Measurements from ENCODE around the gene SPINK9.
"Not testable (repeated sequence)": the region's sequence is repeated elsewhere in the genome, so short reads cannot be mapped to it uniquely, and the experiment has no call there.

SPINK9 gene

DNA sequence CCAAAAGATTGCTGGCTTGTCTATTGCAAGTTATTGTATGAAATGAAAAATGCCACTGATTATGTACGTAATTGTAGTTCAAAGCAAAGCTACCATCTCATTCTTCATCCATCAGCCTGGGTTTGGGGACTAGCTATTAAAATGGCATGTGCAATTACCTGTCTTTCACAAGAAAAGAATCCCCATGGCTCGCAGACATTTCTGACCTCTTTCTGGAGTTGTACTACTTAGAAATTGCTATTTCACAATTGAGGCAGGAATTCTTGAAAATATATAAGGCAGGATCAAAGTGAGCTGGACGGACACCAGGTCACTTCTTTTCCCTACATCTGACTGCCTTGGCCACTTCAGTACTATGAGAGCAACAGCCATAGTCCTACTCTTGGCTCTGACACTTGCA is at the start of gene SPINK9:
SPINK9 (plus strand) TSS at position 301 of the 400 bp plus-strand sequence; CDS start at position 356, 55 bp downstream.
- no peak for DNase-seq (ENCODE audit: low spot score)

- DNase-seq (ENCODE audit: low spot score), result no peak
Observed at GRCh38 chr5:148290271-148291195, 44.8 kb upstream of the SPINK9 start.

DNA sequence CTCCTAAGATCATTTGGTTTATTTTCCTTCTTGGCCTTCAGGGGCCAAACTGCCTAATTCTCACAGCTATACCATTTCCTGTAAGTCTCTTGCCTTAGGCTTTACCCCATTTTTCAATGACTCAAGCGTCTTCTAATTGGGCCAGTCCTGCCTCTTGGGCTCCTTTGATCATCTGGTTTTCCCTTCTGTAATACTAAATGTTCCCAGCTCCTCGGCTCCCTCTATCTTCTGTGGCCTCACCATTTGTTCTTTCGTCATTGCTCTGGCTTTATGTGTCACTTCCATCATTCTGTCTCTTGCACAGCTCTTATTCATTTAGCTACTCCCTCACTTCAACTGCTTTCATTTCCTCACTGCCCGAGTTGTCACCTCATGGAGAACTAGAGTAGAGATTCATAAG is 37.6 kb upstream of the SPINK9 start:
- DNase-seq (ENCODE audit: low spot score), result no peak

DNA sequence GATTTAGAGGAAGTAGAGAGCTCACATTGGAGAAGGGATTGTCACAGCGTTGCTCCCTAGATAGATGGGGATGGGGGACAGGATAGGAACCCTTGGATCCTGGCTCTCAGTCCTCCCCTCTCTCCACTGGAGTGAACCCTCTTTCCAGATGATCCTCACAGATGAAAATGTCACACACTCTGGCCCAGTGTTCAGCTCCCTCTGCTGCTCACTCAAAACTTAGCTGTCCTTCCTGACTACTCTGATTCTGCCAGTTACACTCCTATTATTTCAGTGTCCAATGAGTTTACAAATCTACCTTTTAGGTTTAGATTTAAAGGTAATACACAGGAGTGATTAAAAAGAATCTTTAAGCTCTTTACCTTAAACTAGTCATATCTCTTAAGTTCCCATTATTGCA is 28.9 kb upstream of the SPINK9 start:
- no peak for DNase-seq (ENCODE audit: low spot score)

DNA sequence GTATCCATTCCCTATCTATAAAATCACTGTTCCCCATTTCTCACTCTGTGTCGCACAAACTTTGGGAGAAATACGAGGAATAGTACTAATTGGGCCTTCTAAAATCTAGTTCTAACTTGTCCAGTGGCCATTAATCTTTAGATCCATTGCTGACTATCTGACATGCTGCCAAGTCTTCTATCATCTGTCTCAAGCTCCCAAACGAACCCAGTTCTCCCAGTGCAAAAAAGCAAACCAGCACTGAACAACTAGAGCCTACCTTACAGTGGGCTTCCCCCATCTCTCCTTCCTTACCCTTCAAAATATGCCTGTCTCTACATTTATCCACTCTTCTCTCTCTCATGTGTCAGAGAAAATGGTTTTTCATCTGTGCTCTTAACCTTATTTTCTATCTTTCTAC is 26.3 kb upstream of the SPINK9 start:
- DNase-seq (ENCODE audit: low spot score), result no peak

DNA sequence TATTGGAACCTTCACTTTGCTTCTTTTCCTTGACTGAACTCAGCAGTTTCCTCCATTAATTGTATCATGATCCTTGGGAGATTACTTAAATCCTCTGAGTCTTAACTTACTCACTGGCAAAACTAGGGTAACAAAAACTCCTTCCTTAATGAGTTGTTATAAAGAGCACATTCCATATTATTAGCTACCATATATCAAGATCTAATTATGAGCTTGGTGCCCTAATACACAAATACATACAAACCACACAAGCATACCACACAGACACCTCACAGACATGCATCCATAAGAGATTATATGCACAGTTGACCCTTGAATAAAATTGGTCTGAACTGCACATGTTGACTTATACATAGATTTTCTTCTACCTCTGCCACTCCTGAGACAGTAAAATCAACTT is 25.6 kb upstream of the SPINK9 start:
- no peak for DNase-seq (ENCODE audit: low spot score)

DNA sequence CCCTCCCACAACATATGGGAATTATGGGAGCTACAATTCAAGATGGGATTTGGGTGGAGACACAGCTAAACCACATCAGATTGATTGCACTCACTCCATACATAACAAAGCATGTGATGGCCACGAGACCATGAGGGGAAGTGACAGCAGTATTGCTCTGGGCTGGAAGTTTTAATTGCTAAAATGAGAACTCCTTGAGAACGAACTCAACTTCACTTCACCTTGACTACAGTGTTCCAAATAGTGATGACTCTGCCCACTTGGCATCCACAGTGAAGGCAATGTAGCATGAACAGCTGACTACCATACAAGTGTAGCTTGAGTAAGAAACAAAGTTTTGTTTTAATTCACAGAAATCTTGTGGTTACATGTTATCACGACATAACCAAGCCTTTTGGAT is 23.9 kb upstream of the SPINK9 start:
- no peak for DNase-seq (ENCODE audit: low spot score)

- DNase-seq (ENCODE audit: low spot score), result no peak
Observed at GRCh38 chr5:148312153-148312552, 23.2 kb upstream of the SPINK9 start, which contains the start of gene SPINK7. Gene SPINK7, plus strand, starts transcription at chr5:148312423. Its CDS starts 61 bp downstream, at chr5:148312484.

DNA sequence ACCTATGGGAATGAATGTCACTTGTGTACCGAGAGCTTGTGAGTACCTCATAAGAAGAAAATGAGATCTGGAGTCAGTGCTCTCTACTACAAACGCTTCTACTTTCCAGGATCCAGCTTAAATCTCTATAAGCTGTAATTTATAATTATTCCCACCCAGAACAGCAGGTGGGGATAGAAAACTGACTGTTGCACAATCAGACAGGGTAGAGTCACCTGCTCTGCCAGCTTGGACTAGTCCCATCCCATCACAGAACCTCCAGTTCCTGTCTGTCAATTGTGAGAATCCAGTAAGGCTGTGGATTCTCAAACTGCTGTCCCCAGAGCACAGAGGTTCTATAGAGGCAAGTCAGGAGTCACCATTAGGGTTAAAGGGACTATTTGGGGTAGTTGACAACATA is 21.2 kb upstream of the SPINK9 start:
- DNase-seq (ENCODE audit: low spot score), result no peak

GRCh38 chr5:148314731-148315130 is 20.6 kb upstream of the SPINK9 start:
- DNase-seq (ENCODE audit: low spot score), result no peak

GRCh38 chr5:148320011-148320963 is 15.1 kb upstream of the SPINK9 start:
- DNase-seq (ENCODE audit: low spot score), result not testable (repeated sequence)

- no peak for DNase-seq (ENCODE audit: low spot score)
Observed at GRCh38 chr5:148333262-148333849, 2.0 kb upstream of the SPINK9 start.

DNA sequence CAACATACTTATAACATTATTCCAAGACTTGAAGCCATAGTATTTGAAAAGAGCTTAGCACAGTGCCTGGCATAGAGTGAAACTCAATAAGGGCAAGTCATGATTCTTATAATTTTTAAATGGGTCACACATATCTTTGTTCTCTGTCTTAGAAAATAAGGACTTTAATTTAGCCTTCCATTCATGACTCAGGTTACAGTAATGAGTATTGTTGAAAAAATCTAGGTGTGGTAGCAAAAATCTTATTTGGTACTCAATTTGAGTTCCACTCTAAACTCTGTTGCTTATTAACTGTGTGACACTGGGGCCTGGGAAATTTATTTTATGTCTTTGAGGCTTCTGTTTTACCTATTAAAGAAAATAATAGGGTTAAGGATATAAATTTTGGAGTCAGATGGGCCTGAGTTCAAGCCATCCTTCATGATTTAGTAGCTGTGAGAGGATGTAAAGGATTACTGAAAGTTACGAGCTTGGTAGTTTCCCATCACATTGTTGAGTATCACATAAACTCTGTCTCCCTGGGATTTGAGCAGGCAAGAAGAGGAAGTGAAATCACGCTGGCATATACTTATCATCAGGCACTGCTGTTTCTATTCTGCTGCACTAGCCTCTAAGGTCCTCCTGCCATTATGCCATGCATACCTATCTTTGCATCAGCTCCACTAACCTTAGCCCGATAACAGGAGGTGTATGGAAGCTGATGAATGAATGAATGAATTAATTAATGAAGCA is 1.5 kb downstream of the SPINK9 start:
- no peak for DNase-seq (ENCODE audit: low spot score)

GRCh38 chr5:148342371-148343045 is 7.1 kb downstream of the SPINK9 start:
- DNase-seq (ENCODE audit: low spot score), result no peak

GRCh38 chr5:148343046-148343407 is 7.7 kb downstream of the SPINK9 start:
- no peak for DNase-seq (ENCODE audit: low spot score)

- no peak for DNase-seq (ENCODE audit: low spot score)
Observed at GRCh38 chr5:148343603-148344487, 8.5 kb downstream of the SPINK9 start.

DNA sequence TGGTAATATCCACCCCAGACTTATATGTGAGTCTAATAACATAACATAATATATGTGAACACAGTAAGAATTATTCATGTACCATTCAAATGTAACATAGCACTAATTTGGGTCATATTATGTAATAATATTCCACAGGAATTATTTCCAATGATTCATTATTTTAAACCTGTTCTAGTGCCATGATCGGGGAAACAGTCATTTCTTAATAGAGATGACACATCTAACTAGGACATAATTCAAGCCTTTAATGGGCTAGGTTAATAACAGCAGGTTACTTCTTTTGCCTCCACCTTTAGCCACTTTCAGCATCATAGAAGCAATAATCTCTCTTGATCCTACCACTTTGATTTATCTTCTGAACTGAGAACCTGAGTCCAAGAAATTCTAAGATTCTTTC is 12.3 kb downstream of the SPINK9 start:
- DNase-seq (ENCODE audit: low spot score), result no peak

- DNase-seq (ENCODE audit: low spot score), result no peak
Observed at GRCh38 chr5:148352696-148353095, 17.3 kb downstream of the SPINK9 start.

- no peak for DNase-seq (ENCODE audit: low spot score)
Observed at GRCh38 chr5:148353634-148354033, 18.3 kb downstream of the SPINK9 start.

GRCh38 chr5:148364343-148364742 is 29.0 kb downstream of the SPINK9 start:
- no peak for DNase-seq (ENCODE audit: low spot score)
